Mesenchymal stem cell (in vitro differentiated cells and primary cell): ENCODE results near the gene TBC1D14.

Source experiments
- DNase-seq: peaks from one replicate; pipeline ENCODE4 v3.0.0-alpha.2; 2013
- H2AFZ ChIP-seq: one replicate; pipeline ENCODE4 v1.6.1; 2013; ENCODE audit warnings: low read depth, mild to moderate bottlenecking, control low read depth, inconsistent platforms, low read length, moderate library complexity
- H2AK5ac ChIP-seq: 2 replicates; pipeline ENCODE4 v1.6.1; 2013; ENCODE audit warnings: low read length, moderate library complexity, mild to moderate bottlenecking, inconsistent platforms; ENCODE audit not compliant: severe bottlenecking
- H2BK120ac ChIP-seq: one replicate; pipeline ENCODE4 v1.6.1; 2013; ENCODE audit warnings: low read depth, mild to moderate bottlenecking, inconsistent platforms, low read length, moderate library complexity
- H2BK12ac ChIP-seq, 2 experiments: one replicate each; pipeline ENCODE4 v1.6.1; 2013; ENCODE audit warnings: inconsistent platforms in 2 of 2, low read length in 2 of 2, mild to moderate bottlenecking in 2 of 2, moderate library complexity in 2 of 2, control low read depth in 1 of 2
- H2BK15ac ChIP-seq: one replicate; pipeline ENCODE4 v1.6.1; 2013; ENCODE audit warnings: mild to moderate bottlenecking, low read depth, inconsistent platforms; ENCODE audit not compliant: poor library complexity, severe bottlenecking
- H2BK5ac ChIP-seq: 2 replicates; pipeline ENCODE4 v1.6.1; 2013; ENCODE audit warnings: low read depth, mild to moderate bottlenecking, low read length, control low read depth, inconsistent platforms; ENCODE audit not compliant: poor library complexity, severe bottlenecking
- H3K14ac ChIP-seq, 2 experiments: one replicate each; pipeline ENCODE4 v1.6.1; 2013; ENCODE audit warnings: inconsistent platforms in 2 of 2, low read length in 2 of 2, control low read depth in 1 of 2, mild to moderate bottlenecking in 1 of 2, moderate library complexity in 1 of 2
- H3K18ac ChIP-seq, 2 experiments: one replicate each; pipeline ENCODE4 v1.6.1; 2013; ENCODE audit warnings: inconsistent platforms in 2 of 2, low read length in 2 of 2, control low read depth in 1 of 2, low read depth in 1 of 2, mild to moderate bottlenecking in 1 of 2
- H3K23ac ChIP-seq, 2 experiments: one replicate each; pipeline ENCODE4 v1.6.1; 2013; ENCODE audit warnings: inconsistent platforms in 2 of 2, low read length in 2 of 2, mild to moderate bottlenecking in 2 of 2, moderate library complexity in 2 of 2, control low read depth in 1 of 2
- H3K27ac ChIP-seq: 2 replicates; pipeline ENCODE4 v1.5.1; 2013; ENCODE audit warnings: mild to moderate bottlenecking, moderate library complexity, low read length, control low read depth, inconsistent platforms; ENCODE audit not compliant: poor library complexity, severe bottlenecking
- H3K27me3 ChIP-seq, 2 experiments: 2 replicates each; pipeline versions ENCODE4 v1.6.1 to v1.7.0; 2013; ENCODE audit warnings: low read length in 2 of 2, mild to moderate bottlenecking in 2 of 2, moderate library complexity in 2 of 2, control low read depth in 1 of 2, inconsistent platforms in 1 of 2; ENCODE audit not compliant: control insufficient read depth in 1 of 2, insufficient read depth in 1 of 2
- H3K36me3 ChIP-seq, 2 experiments: 2 replicates each; pipeline versions ENCODE4 v1.6.1 to v1.7.0; 2013; ENCODE audit warnings: low read length in 2 of 2, control low read depth in 1 of 2, inconsistent platforms in 1 of 2, low read depth in 1 of 2, mild to moderate bottlenecking in 1 of 2; ENCODE audit not compliant: insufficient read depth in 2 of 2, control insufficient read depth in 1 of 2
- H3K4ac ChIP-seq, 2 experiments: one replicate each; pipeline ENCODE4 v1.6.1; 2013; ENCODE audit warnings: inconsistent platforms in 2 of 2, low read length in 2 of 2, mild to moderate bottlenecking in 2 of 2, moderate library complexity in 2 of 2, control low read depth in 1 of 2, low read depth in 1 of 2
- H3K4me1 ChIP-seq: 2 replicates; pipeline ENCODE4 v1.6.1; 2013; ENCODE audit warnings: low read depth, low read length, control low read depth; ENCODE audit not compliant: control insufficient read depth, insufficient read depth
- H3K4me2 ChIP-seq: 2 replicates; pipeline ENCODE4 v1.6.1; 2013; ENCODE audit warnings: low read length, mild to moderate bottlenecking, inconsistent platforms; ENCODE audit not compliant: poor library complexity, severe bottlenecking
- H3K4me3 ChIP-seq, 2 experiments: 2 replicates each; pipeline versions ENCODE4 v1.5.1 to v1.7.0; 2013; ENCODE audit warnings: low read length in 2 of 2, mild to moderate bottlenecking in 2 of 2, control low read depth in 1 of 2, low read depth in 1 of 2; ENCODE audit not compliant: insufficient read depth in 1 of 2
- H3K79me1 ChIP-seq: replicated peaks from 2 replicates; pipeline ENCODE4 v1.6.1; 2013; ENCODE audit warnings: mild to moderate bottlenecking, control low read depth, low read length, inconsistent platforms; ENCODE audit not compliant: poor library complexity, severe bottlenecking
- H3K9ac ChIP-seq: 2 replicates; pipeline ENCODE4 v1.7.0; 2013; ENCODE audit warnings: mild to moderate bottlenecking, low read length, moderate library complexity
- H3K9me3 ChIP-seq: 2 replicates; pipeline ENCODE4 v1.7.0; 2013; ENCODE audit warnings: mild to moderate bottlenecking, low read length; ENCODE audit not compliant: control insufficient read depth
- H4K8ac ChIP-seq: one replicate; pipeline ENCODE4 v1.6.1; 2013; ENCODE audit warnings: inconsistent platforms, mild to moderate bottlenecking, low read length, moderate library complexity
- H4K91ac ChIP-seq: one replicate; pipeline ENCODE4 v1.6.1; 2013; ENCODE audit warnings: mild to moderate bottlenecking, low read length, inconsistent platforms
- WGBS: methylation state at CpG from one replicate; pipeline ENCODE4 v1.1.7; 2013; ENCODE audit warnings: mixed read lengths; 5-methylcytosine and 5-hydroxymethylcytosine counted together

TBC1D14 gene

GRCh38 chr4:7030856-7031255 is 121.2 kb downstream of the TBC1D14 start:
- H3K79me1 ChIP-seq, result peaks cover 13% of the 10 kb centered on the region
- no peaks in the 10 kb centered on the region for H3K9me3 ChIP-seq
- WGBS, result 97% methylated on average over 10 of the region's 10 CpGs
- no peak overlapping the region for H3K9ac ChIP-seq
- H3K4me1 ChIP-seq, result peaks cover 45% of the 10 kb centered on the region
- H2BK120ac ChIP-seq, result no peak overlapping the region
- no peak overlapping the region for H2AFZ ChIP-seq
- peaks cover 42 to 48% of the 10 kb centered on the region in 2 experiments for H3K36me3 ChIP-seq
- H3K14ac ChIP-seq, result peak overlapping the region in 1 of 2 experiments; percentile 21
- no peaks in the 10 kb centered on the region for H3K27me3 ChIP-seq
- no peak overlapping the region for H4K91ac ChIP-seq
- DNase-seq, result no peak
- no peak overlapping the region for H3K18ac ChIP-seq
- no peak overlapping the region for H3K4ac ChIP-seq
- peak overlapping the region in 1 of 2 experiments; percentile 9 for H3K23ac ChIP-seq
- H2BK5ac ChIP-seq, result no peak overlapping the region
- no peak overlapping the region for H2BK15ac ChIP-seq
- no peak overlapping the region for H4K8ac ChIP-seq
- H3K4me2 ChIP-seq, result no peak overlapping the region
- no peak overlapping the region for H2BK12ac ChIP-seq
- H3K4me3 ChIP-seq, result no peak overlapping the region
- H3K27ac ChIP-seq, result no peak overlapping the region
- H2AK5ac ChIP-seq, result peak overlapping the region; percentile 21

- H3K9me3 ChIP-seq, result no peaks in the 10 kb centered on the region
- no peak overlapping the region for H3K23ac ChIP-seq
- H3K4me1 ChIP-seq, result peaks cover 47% of the 10 kb centered on the region
- peak overlapping the region; percentile 89 for H2AK5ac ChIP-seq
- no peak overlapping the region for H2BK120ac ChIP-seq
- peak overlapping the region in 1 of 2 experiments; percentile 61 for H3K18ac ChIP-seq
- no peaks in the 10 kb centered on the region for H3K27me3 ChIP-seq
- H2AFZ ChIP-seq, result no peak overlapping the region
- H4K8ac ChIP-seq, result peak overlapping the region; percentile 54
- H3K36me3 ChIP-seq, result peaks cover 39 to 40% of the 10 kb centered on the region in 2 experiments
- WGBS, result 58% methylated on average over 29 of the region's 35 CpGs
- peak; percentile 67 for DNase-seq
- H2BK12ac ChIP-seq, result peak overlapping the region; percentile 18 to 37
- peak overlapping the region; percentile 37 for H4K91ac ChIP-seq
- no peak overlapping the region for H3K9ac ChIP-seq
- peak overlapping the region; percentile 22 for H2BK5ac ChIP-seq
- peak overlapping the region; percentile 71 for H3K27ac ChIP-seq
- no peak overlapping the region for H3K14ac ChIP-seq
- H3K79me1 ChIP-seq, result peaks cover 13% of the 10 kb centered on the region
- H3K4me3 ChIP-seq, result no peak overlapping the region
- no peak overlapping the region for H2BK15ac ChIP-seq
- no peak overlapping the region for H3K4me2 ChIP-seq
- peak overlapping the region in 1 of 2 experiments; percentile 71 for H3K4ac ChIP-seq
Measured at GRCh38 chr4:7031558-7032449, 122.2 kb downstream of the TBC1D14 start.

GRCh38 chr4:7032596-7032995 is 123.0 kb downstream of the TBC1D14 start:
- Histone ChIP-seq H3K4me3 (no peak overlapping the region), H3K4me1 (peaks cover 48% of the 10 kb centered on the region), H3K36me3 (peaks cover 33 to 35% of the 10 kb centered on the region in 2 experiments), H3K27me3 (no peaks in the 10 kb centered on the region), H2BK5ac (peak overlapping the region; percentile 22), H2AFZ (no peak overlapping the region), H3K4me2 (no peak overlapping the region), H4K8ac (no peak overlapping the region), H2BK12ac (no peak overlapping the region), H3K27ac (peak overlapping the region; percentile 71), H3K14ac (no peak overlapping the region), H3K23ac (no peak overlapping the region), H4K91ac (no peak overlapping the region), H2AK5ac (peak overlapping the region; percentile 89), H3K79me1 (peaks cover 11% of the 10 kb centered on the region), H3K18ac (no peak overlapping the region), H3K9ac (no peak overlapping the region), H2BK120ac (no peak overlapping the region), H3K4ac (no peak overlapping the region), H2BK15ac (no peak overlapping the region), H3K9me3 (no peaks in the 10 kb centered on the region)
- peak; percentile 69 for DNase-seq
- 62% methylated on average over 7 of the region's 8 CpGs for WGBS
